Amniotic epithelial cell (primary cell): ENCODE measurements around the gene UNC79.

Experiments
- DNase-seq: peaks from one replicate; pipeline ENCODE4 v3.0.0-alpha.2; 2010; ENCODE audit warnings: low read depth

UNC79 gene

GRCh38 chr14:93708800-93709199 is 278.1 kb downstream of the UNC79 start:
- DNase-seq: no peak

- DNase-seq: no peak
These were observed 278.5 kb downstream of the UNC79 start for GRCh38 chr14:93709249-93709648.

- DNase-seq: no peak
These were observed 281.5 kb downstream of the UNC79 start for GRCh38 chr14:93712079-93712837.

- no peak for DNase-seq
These were observed 282.3 kb downstream of the UNC79 start for GRCh38 chr14:93712838-93713724.

- DNase-seq: no peak
These were observed 283.1 kb downstream of the UNC79 start for GRCh38 chr14:93713726-93714405.

- DNase-seq: no peak
These were observed 283.9 kb downstream of the UNC79 start for GRCh38 chr14:93714605-93715004.

GRCh38 chr14:93715279-93715927 is 284.7 kb downstream of the UNC79 start:
- DNase-seq: no peak

- DNase-seq: no peak
These were observed 285.4 kb downstream of the UNC79 start for GRCh38 chr14:93716002-93716745.

- no peak for DNase-seq
These were observed 286.3 kb downstream of the UNC79 start for GRCh38 chr14:93716746-93717667.

GRCh38 chr14:93717668-93718320 is 287.1 kb downstream of the UNC79 start:
- DNase-seq: no peak

GRCh38 chr14:93719256-93719655 is 288.5 kb downstream of the UNC79 start:
- DNase-seq: no peak

- DNase-seq: no peak
These were observed 289.5 kb downstream of the UNC79 start for GRCh38 chr14:93720076-93720815.

GRCh38 chr14:93720981-93721483 is 290.3 kb downstream of the UNC79 start:
- no peak for DNase-seq

GRCh38 chr14:93723001-93723400 is 292.3 kb downstream of the UNC79 start:
- no peak for DNase-seq

- no peak for DNase-seq
These were observed 294.4 kb downstream of the UNC79 start for GRCh38 chr14:93725002-93725582.

- DNase-seq: no peak
These were observed 295.3 kb downstream of the UNC79 start for GRCh38 chr14:93725993-93726392.

- no peak for DNase-seq
These were observed 296.5 kb downstream of the UNC79 start for GRCh38 chr14:93727039-93727740.
